ENCODE results near the gene AGBL1.

DNA sequence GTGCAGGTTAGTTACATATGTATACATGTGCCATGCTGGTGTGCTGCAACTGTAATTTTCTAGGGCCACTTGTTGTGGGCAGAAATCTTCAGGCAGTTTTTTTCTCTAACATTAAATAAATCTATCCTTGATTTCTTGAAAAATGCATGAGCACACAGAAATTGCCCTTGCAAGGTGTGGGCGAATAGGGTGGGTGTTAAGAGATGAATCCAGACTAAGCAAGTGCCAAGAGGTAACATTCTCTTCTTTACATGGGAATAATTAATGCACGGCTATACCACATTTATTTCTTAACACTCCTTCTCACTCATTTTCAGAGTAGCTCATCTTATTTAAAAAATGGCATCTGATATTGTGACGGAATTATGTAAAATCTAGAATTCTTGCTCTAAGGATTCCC is 719.6 kb downstream of the AGBL1 start:
- TF ChIP-seq, protein P1, sequence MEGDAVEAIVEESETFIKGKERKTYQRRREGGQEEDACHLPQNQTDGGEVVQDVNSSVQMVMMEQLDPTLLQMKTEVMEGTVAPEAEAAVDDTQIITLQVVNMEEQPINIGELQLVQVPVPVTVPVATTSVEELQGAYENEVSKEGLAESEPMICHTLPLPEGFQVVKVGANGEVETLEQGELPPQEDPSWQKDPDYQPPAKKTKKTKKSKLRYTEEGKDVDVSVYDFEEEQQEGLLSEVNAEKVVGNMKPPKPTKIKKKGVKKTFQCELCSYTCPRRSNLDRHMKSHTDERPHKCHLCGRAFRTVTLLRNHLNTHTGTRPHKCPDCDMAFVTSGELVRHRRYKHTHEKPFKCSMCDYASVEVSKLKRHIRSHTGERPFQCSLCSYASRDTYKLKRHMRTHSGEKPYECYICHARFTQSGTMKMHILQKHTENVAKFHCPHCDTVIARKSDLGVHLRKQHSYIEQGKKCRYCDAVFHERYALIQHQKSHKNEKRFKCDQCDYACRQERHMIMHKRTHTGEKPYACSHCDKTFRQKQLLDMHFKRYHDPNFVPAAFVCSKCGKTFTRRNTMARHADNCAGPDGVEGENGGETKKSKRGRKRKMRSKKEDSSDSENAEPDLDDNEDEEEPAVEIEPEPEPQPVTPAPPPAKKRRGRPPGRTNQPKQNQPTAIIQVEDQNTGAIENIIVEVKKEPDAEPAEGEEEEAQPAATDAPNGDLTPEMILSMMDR (IDR thresholded peaks at IDR 0.05), result no peak
- no peak for TF ChIP-seq POLR2A (IDR thresholded peaks at IDR 0.05)

Measured in right lobe of liver (tissue), 4 donors.